ENCODE measurements around the gene TUBA4A.

DNA sequence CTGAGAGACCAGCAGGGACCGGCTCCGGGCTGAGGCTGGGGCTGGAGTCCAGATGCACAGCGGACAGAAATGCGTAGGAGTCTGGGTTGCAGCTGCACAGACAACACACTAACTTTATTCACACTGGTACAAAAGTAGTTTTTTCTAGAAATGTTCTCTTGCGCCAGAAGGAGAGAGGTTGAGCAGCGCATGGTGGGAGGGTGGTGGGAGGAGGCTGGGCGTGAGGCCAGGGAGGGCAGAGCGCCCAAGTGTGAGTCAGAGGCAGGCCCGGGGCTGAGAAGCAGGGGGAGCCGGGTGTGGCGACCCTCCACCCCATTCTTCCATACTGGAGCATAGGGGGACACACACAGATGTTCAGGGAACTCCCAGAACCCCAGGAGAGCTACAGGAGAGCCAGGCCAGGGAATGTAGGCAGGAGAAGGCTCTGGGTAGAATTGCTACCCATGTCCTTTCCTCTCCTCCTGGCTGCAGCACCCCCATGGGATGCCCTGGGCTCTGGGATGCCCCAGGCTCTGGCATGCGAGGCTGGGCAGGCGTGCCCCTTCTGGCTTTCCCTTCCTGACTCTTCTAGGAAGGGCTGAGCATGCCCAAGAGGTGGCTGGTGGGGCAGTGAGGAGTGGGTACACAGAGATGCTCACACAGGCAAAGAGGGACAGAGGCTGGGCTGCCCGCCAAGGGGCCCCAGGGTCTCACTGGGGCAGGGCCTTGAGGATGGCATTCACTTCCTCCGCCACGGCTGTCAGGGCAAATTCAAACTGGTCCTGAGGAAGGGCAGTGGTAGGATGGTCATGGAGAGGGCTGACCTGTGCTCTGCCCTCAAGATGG lies 36.0 kb upstream of the TUBA4A start:
- TF ChIP-seq POLR2AphosphoS5 (IDR thresholded peaks at IDR 0.05; ENCODE audit: low read depth, low read length) (no peak), PAX5 (IDR thresholded peaks at IDR 0.05; ENCODE audit: insufficient read depth, low read length, severe bottlenecking) (no peak), POLR2A (IDR thresholded peaks at IDR 0.05; ENCODE audit: low read depth, low read length) (no peak)

Measured in GM12891 (cell line).